ENCODE measurements around the gene MED8. TPM values are rescaled to one million over a fixed set of nuclear protein-coding genes. Genes with fewer than 3 reads are reported as not detected.

The MED8 gene
- total and polyA plus RNA-seq, 9 of the 15 experiments (the other 6 are each of a cell fraction or from before 2014, with no cell fraction given): 23.0 to 120 (median 56.4) TPM

GRCh38 chr1:43358746-43359693 lies 30.6 kb downstream of the MED8 start, which contains the start of gene CDC20 (continued):
- TF ChIP-seq SIRT6 (IDR thresholded peaks at IDR 0.05; ENCODE audit: low read depth, low read length): no peak
- no peak for TF ChIP-seq MCM5 (IDR thresholded peaks at IDR 0.05; ENCODE audit: low read depth)
- no peak for TF ChIP-seq ZNF644 (tag; IDR thresholded peaks at IDR 0.05; ENCODE audit: low read depth)
- TF ChIP-seq ETV6 (IDR thresholded peaks at IDR 0.05; ENCODE audit: borderline replicate concordance in 1 of 2, low read depth in 2 of 2, low read length in 1 of 2): no peak
- no peak for TF ChIP-seq ETV6 (CRISPR knock-in tag; IDR thresholded peaks at IDR 0.05; ENCODE audit: borderline replicate concordance)
- TF ChIP-seq ELF1 (tag; IDR thresholded peaks at IDR 0.05): no peak
- no peak for TF ChIP-seq ZNF668 (CRISPR knock-in tag; IDR thresholded peaks at IDR 0.05)
- TF ChIP-seq TCF7 (IDR thresholded peaks at IDR 0.05; ENCODE audit: borderline replicate concordance): peak; percentile 72; the same call in 1 of the 2 replicates
- TF ChIP-seq HIVEP1 (CRISPR knock-in tag; IDR thresholded peaks at IDR 0.05): no peak
- no peak for TF ChIP-seq NONO (IDR thresholded peaks at IDR 0.05; ENCODE audit: low read depth in 2 of 2, low read length in 1 of 2)
- no peak for TF ChIP-seq PRMT5 (CRISPR knock-in tag; IDR thresholded peaks at IDR 0.05)
- TF ChIP-seq EZH2 (IDR thresholded peaks at IDR 0.05; ENCODE audit: borderline replicate concordance, low read depth, low read length): no peak
- no peak for TF ChIP-seq EHMT2 (IDR thresholded peaks at IDR 0.05)
- no peak for TF ChIP-seq RFX1 (IDR thresholded peaks at IDR 0.05)
- no peak for TF ChIP-seq SAFB (IDR thresholded peaks at IDR 0.05; ENCODE audit: borderline replicate concordance, low read depth, low read length)
- no peak for TF ChIP-seq ZKSCAN3 (CRISPR knock-in tag; IDR thresholded peaks at IDR 0.05)
- no peak for TF ChIP-seq HNRNPUL1 (IDR thresholded peaks at IDR 0.05; ENCODE audit: low read length)
- no peak for TF ChIP-seq ATF4 (CRISPR knock-in tag; IDR thresholded peaks at IDR 0.05)
- peak; percentile 44 for TF ChIP-seq CREM (IDR thresholded peaks at IDR 0.05; ENCODE audit: low read depth)
- no peak for TF ChIP-seq ZNF3 (CRISPR knock-in tag; IDR thresholded peaks at IDR 0.05)
- no peak for TF ChIP-seq SMARCB1 (IDR thresholded peaks at IDR 0.05; ENCODE audit: insufficient read length, low read depth)
- peak; percentile 91; the same call in 1 of the 2 replicates for TF ChIP-seq NKRF (IDR thresholded peaks at IDR 0.05; ENCODE audit: borderline replicate concordance)
- TF ChIP-seq ZFP1 (CRISPR knock-in tag; IDR thresholded peaks at IDR 0.05): no peak
- no peak for TF ChIP-seq MTA1 (IDR thresholded peaks at IDR 0.05; ENCODE audit: borderline replicate concordance)
